Endothelial cell of umbilical vein (primary cell): ENCODE measurements around the gene SLC36A4. TPM values are rescaled to one million over a fixed set of nuclear protein-coding genes. Genes with fewer than 3 reads are reported as not detected.

Experiments
- BruUV-seq: library from RNA; stranded (reverse); fragments of 400-500 nt; replicated peaks from 2 replicates; lab custom pipeline; 2021; lab: Mats Ljungman, UMichigan
- CTCF ChIA-PET: fragments of 300-600, 350-600 bp; sonication (Branson Sonifier 250); formaldehyde crosslinking; loops from one replicate; lab custom pipeline; 2021; ENCODE audit warnings: antibody characterized with exemption, inconsistent platforms; lab: Charles Lee
- POLR2A ChIA-PET: fragments of 300-600, 350-600 bp; sonication (Branson Sonifier 250); formaldehyde crosslinking; loops from one replicate; lab custom pipeline; 2021; ENCODE audit warnings: antibody characterized with exemption, inconsistent platforms; lab: Charles Lee
- DNase-seq: peaks from one replicate; pipeline ENCODE4 v3.0.0-alpha.2; 2011; ENCODE audit warnings: low read depth, low spot score
- FAIRE-seq: peaks from 2 replicates; lab custom pipeline; 2011; peaks lifted over from hg19 to GRCh38; lab: Jason Lieb, UNC
- H2AFZ ChIP-seq: 2 replicates; pipeline ENCODE4 v1.6.0; 2012; ENCODE audit warnings: low read depth, low read length, control low read depth, inconsistent platforms
- H3K27ac ChIP-seq: 2 replicates; pipeline ENCODE4 v1.5.1; 2011; ENCODE audit warnings: low read depth, mild to moderate bottlenecking, control low read depth, low read length, moderate library complexity; ENCODE audit not compliant: insufficient read depth
- H3K27me3 ChIP-seq, 2 experiments: 2 replicates each; pipeline versions ENCODE4 v1.6.0 to v1.6.1; 2011; ENCODE audit warnings: low read length in 2 of 2, mixed read lengths in 1 of 2; ENCODE audit not compliant: control insufficient read depth in 2 of 2, insufficient read depth in 2 of 2
- H3K36me3 ChIP-seq, 2 experiments: 2 replicates in 1 of 2; 3 replicates in 1 of 2; pipeline ENCODE4 v1.5.1; 2011; ENCODE audit warnings: low read length in 2 of 2, mild to moderate bottlenecking in 1 of 2, moderate library complexity in 1 of 2; ENCODE audit not compliant: control insufficient read depth in 2 of 2, insufficient read depth in 2 of 2; ENCODE audit errors: extremely low read depth in 1 of 2
- H3K4me1 ChIP-seq: 3 replicates; pipeline ENCODE4 v1.5.1; 2011; ENCODE audit warnings: mild to moderate bottlenecking, low read length; ENCODE audit not compliant: control insufficient read depth, insufficient read depth; ENCODE audit errors: extremely low read depth
- H3K4me2 ChIP-seq: 2 replicates; pipeline ENCODE4 v1.6.1; 2011; ENCODE audit warnings: low read length, control low read depth, mixed read lengths; ENCODE audit not compliant: insufficient read depth
- H3K4me3 ChIP-seq, 3 experiments: fragments of 200-600 bp in 1 of 3; sonication (generic), shearing (Covaris generic) in 1 of 3; replicated peaks in 1 of 3; 2 replicates each; pipeline ENCODE4 v1.5.1; 2011 to 2016; ENCODE audit warnings: control low read depth in 3 of 3, low read length in 3 of 3, mild to moderate bottlenecking in 2 of 3, inconsistent platforms in 1 of 3, low read depth in 1 of 3, moderate library complexity in 1 of 3; ENCODE audit not compliant: insufficient read depth in 1 of 3
- H3K79me2 ChIP-seq: 2 replicates; pipeline ENCODE4 v1.6.0; 2012; ENCODE audit warnings: low read length, inconsistent platforms; ENCODE audit not compliant: control insufficient read depth, insufficient read depth
- H3K9ac ChIP-seq: replicated peaks from 2 replicates; pipeline ENCODE3; 2011; ENCODE audit warnings: low read length, control low read depth; ENCODE audit not compliant: insufficient read depth; ENCODE audit errors: extremely low read depth
- H3K9me1 ChIP-seq: replicated peaks from 3 replicates; pipeline ENCODE4 v1.6.0; 2011; ENCODE audit warnings: mild to moderate bottlenecking, low read length; ENCODE audit not compliant: control insufficient read depth, insufficient read depth; ENCODE audit errors: extremely low read depth
- H3K9me3 ChIP-seq: replicated peaks from 2 replicates; pipeline ENCODE4 v1.5.1; 2012; ENCODE audit warnings: low read length, inconsistent platforms; ENCODE audit not compliant: control insufficient read depth, insufficient read depth
- H4K20me1 ChIP-seq: replicated peaks from 2 replicates; pipeline ENCODE3; 2011; ENCODE audit warnings: mild to moderate bottlenecking, low read length; ENCODE audit not compliant: control insufficient read depth, insufficient read depth; ENCODE audit errors: extremely low read depth
- EZH2 ChIP-seq: IDR thresholded peaks from 2 replicates; pipeline ENCODE4 v1.6.1; 2012; ENCODE audit warnings: borderline replicate concordance, low read depth, mild to moderate bottlenecking, moderate library complexity, low read length, inconsistent platforms; ENCODE audit not compliant: severe bottlenecking
- FOS ChIP-seq: IDR thresholded peaks from 2 replicates; pipeline ENCODE4 v1.6.1; 2011; ENCODE audit warnings: mild to moderate bottlenecking, low read length, moderate library complexity, borderline replicate concordance; ENCODE audit not compliant: insufficient read depth
- GATA2 ChIP-seq: IDR thresholded peaks from 2 replicates; pipeline ENCODE4 v1.7.0; 2011; ENCODE audit warnings: low read depth, mild to moderate bottlenecking, moderate library complexity, mixed read lengths, low read length; ENCODE audit not compliant: insufficient read length, insufficient read depth
- JUN ChIP-seq: IDR thresholded peaks from 2 replicates; pipeline ENCODE4 v1.6.1; 2011; ENCODE audit warnings: borderline replicate concordance, low read depth; ENCODE audit not compliant: insufficient read length, insufficient read depth
- MYC ChIP-seq: IDR thresholded peaks from one replicate; pipeline ENCODE4 v1.6.1; 2011; ENCODE audit warnings: mild to moderate bottlenecking, low read depth, low read length
- POLR2A ChIP-seq: IDR thresholded peaks from 2 replicates; pipeline ENCODE4 v1.6.1; 2012; ENCODE audit warnings: low read depth, mild to moderate bottlenecking, control low read depth, low read length
- POLR2AphosphoS5 ChIP-seq: IDR thresholded peaks from 2 replicates; pipeline ENCODE4 v1.6.1; 2012; ENCODE audit warnings: low read depth, mild to moderate bottlenecking, control low read depth, low read length, moderate library complexity; ENCODE audit not compliant: insufficient read depth
- dilution Hi-C: fragments of 300-500 bp; cut with MboI; formaldehyde crosslinking; loops from one replicate; pipeline ENCODE4 v1.15.0; 2019; ENCODE audit warnings: low sequenced_read_pairs; ENCODE audit not compliant: extremely low pct_ligation_motif_present
- intact Hi-C: fragments of 100-400 bp; cut with micrococcal nuclease; formaldehyde crosslinking; loops from one replicate; pipeline ENCODE4 v1.10.0; 2022
- polyA plus RNA-seq, 4 experiments: library from polyadenylated mRNA; depleted of rRNA in 3 of 4; stranded (reverse) in 3 of 4; unstranded in 1 of 4; fragments of >200 nt; gene quantifications; 2 replicates each; pipeline versions ENCODE4 v1.2.1 to v1.2.3, GENCODE V29; 2011 to 2012; ENCODE audit warnings: missing spikeins in 1 of 4
- total RNA-seq: library from RNA; stranded (reverse); gene quantifications from 2 replicates; pipeline ENCODE4 v1.2.3, GENCODE V29; 2021
- TF ChIP-seq, protein P1 (sequence below): IDR thresholded peaks from 2 replicates; pipeline ENCODE4 v1.6.1; 2011; ENCODE audit not compliant: insufficient read depth, insufficient read length
- TF ChIP-seq, protein P2 (sequence below), 2 donors: IDR thresholded peaks; 1 replicate in 1 of 2; 2 replicates in 1 of 2; pipeline ENCODE4 v1.5.1; 2011; ENCODE audit warnings: low read length in 2 of 2, mild to moderate bottlenecking in 2 of 2, moderate library complexity in 2 of 2, control low read depth in 1 of 2, inconsistent platforms in 1 of 2, low read depth in 1 of 2; ENCODE audit not compliant: insufficient read depth in 1 of 2; ENCODE audit errors: extremely low read depth in 1 of 2

Gene SLC36A4
- total and polyA plus RNA-seq, 2 donors (not counting 3 experiments of a cell fraction or from before 2014, with no cell fraction given) = 8.5 to 16.8 TPM

DNA sequence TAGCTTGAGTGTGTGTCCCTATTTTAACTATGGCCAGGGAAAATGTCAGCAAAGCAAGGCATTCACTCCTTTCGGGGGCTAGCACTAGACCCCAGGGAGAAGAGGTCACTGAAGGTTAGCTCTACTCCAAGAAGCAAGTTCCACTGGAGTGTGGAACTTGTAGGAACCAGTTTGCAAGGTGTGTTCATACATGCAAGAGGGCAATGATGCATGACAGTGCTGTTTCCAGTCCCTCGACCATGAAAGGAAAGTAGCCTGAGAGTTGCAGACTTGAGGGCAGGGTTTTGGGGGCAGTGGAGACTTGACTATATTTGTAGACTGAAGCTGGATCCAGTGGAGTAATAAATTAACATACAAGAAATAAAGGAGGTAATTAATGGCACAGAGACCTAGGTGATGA, 21.6 kb upstream of the SLC36A4 start:
- no peaks in the 10 kb centered on the region for H3K36me3 ChIP-seq
- H3K4me3 ChIP-seq = no peak overlapping the region
- H3K4me2 ChIP-seq = no peak overlapping the region
- H3K27me3 ChIP-seq = no peaks in the 10 kb centered on the region
- BruUV-seq = no TSS peak
- H4K20me1 ChIP-seq = no peaks in the 10 kb centered on the region
- no peak for FAIRE-seq
- H3K9me1 ChIP-seq = no peaks in the 10 kb centered on the region
- dilution Hi-C loops (no loop called here), intact Hi-C loops (no loop called here)
- no peaks in the 10 kb centered on the region for H3K9me3 ChIP-seq
- DNase-seq = no peak
- ChIA-PET POLR2A (no interaction called here), CTCF (no interaction called here)
- H2AFZ ChIP-seq = no peak overlapping the region
- H3K4me1 ChIP-seq = no peaks in the 10 kb centered on the region
- no peaks in the 10 kb centered on the region for H3K79me2 ChIP-seq
- TF ChIP-seq EZH2 (no peak), JUN (no peak), POLR2AphosphoS5 (no peak), GATA2 (no peak), MYC (no peak), POLR2A (no peak), FOS (no peak)
- TF ChIP-seq, protein P1, sequence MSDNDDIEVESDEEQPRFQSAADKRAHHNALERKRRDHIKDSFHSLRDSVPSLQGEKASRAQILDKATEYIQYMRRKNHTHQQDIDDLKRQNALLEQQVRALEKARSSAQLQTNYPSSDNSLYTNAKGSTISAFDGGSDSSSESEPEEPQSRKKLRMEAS = no peak
- TF ChIP-seq, protein P2, sequence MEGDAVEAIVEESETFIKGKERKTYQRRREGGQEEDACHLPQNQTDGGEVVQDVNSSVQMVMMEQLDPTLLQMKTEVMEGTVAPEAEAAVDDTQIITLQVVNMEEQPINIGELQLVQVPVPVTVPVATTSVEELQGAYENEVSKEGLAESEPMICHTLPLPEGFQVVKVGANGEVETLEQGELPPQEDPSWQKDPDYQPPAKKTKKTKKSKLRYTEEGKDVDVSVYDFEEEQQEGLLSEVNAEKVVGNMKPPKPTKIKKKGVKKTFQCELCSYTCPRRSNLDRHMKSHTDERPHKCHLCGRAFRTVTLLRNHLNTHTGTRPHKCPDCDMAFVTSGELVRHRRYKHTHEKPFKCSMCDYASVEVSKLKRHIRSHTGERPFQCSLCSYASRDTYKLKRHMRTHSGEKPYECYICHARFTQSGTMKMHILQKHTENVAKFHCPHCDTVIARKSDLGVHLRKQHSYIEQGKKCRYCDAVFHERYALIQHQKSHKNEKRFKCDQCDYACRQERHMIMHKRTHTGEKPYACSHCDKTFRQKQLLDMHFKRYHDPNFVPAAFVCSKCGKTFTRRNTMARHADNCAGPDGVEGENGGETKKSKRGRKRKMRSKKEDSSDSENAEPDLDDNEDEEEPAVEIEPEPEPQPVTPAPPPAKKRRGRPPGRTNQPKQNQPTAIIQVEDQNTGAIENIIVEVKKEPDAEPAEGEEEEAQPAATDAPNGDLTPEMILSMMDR (IDR thresholded peaks at IDR 0.05; ENCODE audit: extremely low read depth in 1 of 2, insufficient read depth in 1 of 2, low read depth in 1 of 2, low read length in 2 of 2) = no peak
- no peak overlapping the region for H3K27ac ChIP-seq
- H3K9ac ChIP-seq = no peak overlapping the region
